ENCODE data around the gene NCAM2.

NCAM2 gene

DNA sequence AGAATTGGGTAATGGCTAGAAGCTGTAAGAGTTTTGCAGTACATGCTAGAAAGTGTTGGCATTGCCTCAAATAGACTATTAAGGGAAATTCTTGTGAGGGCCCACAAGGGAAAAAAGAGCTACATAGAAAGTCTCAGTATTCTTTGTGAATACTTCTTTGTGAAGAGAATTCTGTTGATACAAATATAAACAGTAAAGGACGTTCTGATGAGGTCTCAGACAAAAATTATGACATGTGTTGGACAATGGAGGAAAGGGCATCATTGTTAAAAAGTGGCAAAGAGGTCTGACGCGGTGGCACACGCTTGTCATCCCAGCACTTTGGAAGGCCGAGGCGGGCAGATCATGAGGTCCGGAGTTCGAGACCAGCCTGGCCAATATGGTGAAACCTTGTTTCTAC lies 458.9 kb downstream of the NCAM2 start (continued):
- TF ChIP-seq ZNF16 (tag by site-specific recombination; IDR thresholded peaks at IDR 0.05; ENCODE audit: low read depth): no peak

DNA sequence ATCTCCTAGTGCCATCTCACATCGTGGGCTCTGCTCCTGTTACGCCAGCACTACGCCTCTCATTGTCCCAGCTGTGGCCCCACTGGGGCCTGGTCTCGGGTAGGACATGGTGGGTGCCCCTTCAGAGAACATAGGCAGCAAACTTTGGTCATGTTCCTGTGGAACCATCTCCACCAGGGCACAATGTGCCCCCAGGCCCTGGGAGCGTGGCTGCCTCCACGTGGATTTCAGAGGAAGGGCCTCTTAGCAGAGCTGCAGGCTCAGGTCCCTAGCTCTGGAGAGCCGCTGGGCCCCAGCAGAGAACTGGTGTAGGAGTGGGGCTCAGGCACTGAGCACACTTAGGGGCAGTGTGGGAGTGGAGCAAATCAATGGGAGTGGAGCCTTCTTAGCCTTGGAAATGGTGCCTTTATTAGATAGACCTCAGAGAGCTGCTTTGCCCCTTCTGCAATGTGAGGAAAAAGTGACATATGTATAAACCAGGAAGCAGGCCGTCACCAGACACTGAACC lies 460.0 kb downstream of the NCAM2 start:
- no peaks in the 10 kb centered on the region for H3K9me3 ChIP-seq (ENCODE audit: control insufficient read depth, insufficient read depth, low read depth, low read length)
- ChIA-PET CTCF (interaction anchor here (0.8 kb wide), 1 partner anchor 19 kb away, joined by 5 read pairs; no protein-coding TSS in a partner anchor), POLR2A (no interaction called here)
- no peaks in the 10 kb centered on the region for H3K36me3 ChIP-seq (ENCODE audit: control insufficient read depth in 2 of 2, insufficient read depth in 1 of 2, low read length in 2 of 2)
- no peak overlapping the region for H3K4me3 ChIP-seq (ENCODE audit: low read depth, low read length)
- no peak for TF ChIP-seq ZNF366 (tag by site-specific recombination; conservative IDR thresholded peaks at IDR 0.05)
- TF ChIP-seq, protein P1, sequence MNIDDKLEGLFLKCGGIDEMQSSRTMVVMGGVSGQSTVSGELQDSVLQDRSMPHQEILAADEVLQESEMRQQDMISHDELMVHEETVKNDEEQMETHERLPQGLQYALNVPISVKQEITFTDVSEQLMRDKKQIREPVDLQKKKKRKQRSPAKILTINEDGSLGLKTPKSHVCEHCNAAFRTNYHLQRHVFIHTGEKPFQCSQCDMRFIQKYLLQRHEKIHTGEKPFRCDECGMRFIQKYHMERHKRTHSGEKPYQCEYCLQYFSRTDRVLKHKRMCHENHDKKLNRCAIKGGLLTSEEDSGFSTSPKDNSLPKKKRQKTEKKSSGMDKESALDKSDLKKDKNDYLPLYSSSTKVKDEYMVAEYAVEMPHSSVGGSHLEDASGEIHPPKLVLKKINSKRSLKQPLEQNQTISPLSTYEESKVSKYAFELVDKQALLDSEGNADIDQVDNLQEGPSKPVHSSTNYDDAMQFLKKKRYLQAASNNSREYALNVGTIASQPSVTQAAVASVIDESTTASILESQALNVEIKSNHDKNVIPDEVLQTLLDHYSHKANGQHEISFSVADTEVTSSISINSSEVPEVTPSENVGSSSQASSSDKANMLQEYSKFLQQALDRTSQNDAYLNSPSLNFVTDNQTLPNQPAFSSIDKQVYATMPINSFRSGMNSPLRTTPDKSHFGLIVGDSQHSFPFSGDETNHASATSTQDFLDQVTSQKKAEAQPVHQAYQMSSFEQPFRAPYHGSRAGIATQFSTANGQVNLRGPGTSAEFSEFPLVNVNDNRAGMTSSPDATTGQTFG (tag by site-specific recombination; IDR thresholded peaks at IDR 0.05; ENCODE audit: borderline replicate concordance): no peak
- no peak for TF ChIP-seq ZNF16 (tag by site-specific recombination; IDR thresholded peaks at IDR 0.05; ENCODE audit: low read depth)
- TF ChIP-seq, protein P2, sequence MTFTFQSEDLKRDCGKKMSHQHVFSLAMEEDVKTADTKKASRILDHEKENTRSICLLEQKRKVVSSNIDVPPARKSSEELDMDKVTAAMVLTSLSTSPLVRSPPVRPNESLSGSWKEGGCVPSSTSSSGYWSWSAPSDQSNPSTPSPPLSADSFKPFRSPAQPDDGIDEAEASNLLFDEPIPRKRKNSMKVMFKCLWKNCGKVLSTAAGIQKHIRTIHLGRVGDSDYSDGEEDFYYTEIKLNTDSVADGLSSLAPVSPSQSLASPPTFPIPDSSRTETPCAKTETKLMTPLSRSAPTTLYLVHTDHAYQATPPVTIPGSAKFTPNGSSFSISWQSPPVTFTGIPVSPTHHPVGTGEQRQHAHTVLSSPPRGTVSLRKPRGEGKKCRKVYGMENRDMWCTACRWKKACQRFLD (tag by site-specific recombination; IDR thresholded peaks at IDR 0.05): no peak
- TF ChIP-seq MYNN (tag by site-specific recombination; IDR thresholded peaks at IDR 0.05; ENCODE audit: borderline replicate concordance): no peak
- no peak for TF ChIP-seq ZNF514 (tag by site-specific recombination; IDR thresholded peaks at IDR 0.05)
- no peak for TF ChIP-seq ZNF473 (tag by site-specific recombination; IDR thresholded peaks at IDR 0.05)
- no peak for TF ChIP-seq ZFP41 (tag by site-specific recombination; IDR thresholded peaks at IDR 0.05; ENCODE audit: borderline replicate concordance)
- no peak for TF ChIP-seq ZFP69B (tag by site-specific recombination; IDR thresholded peaks at IDR 0.05)
- TF ChIP-seq ZFP3 (tag by site-specific recombination; IDR thresholded peaks at IDR 0.05; ENCODE audit: low read depth): no peak
- TF ChIP-seq OVOL3 (tag by site-specific recombination; IDR thresholded peaks at IDR 0.05): no peak
- TF ChIP-seq ZNF660 (tag by site-specific recombination; IDR thresholded peaks at IDR 0.05): no peak
- TF ChIP-seq ZBTB48 (tag by site-specific recombination; IDR thresholded peaks at IDR 0.05): no peak
- no peak for TF ChIP-seq HOXC10 (CRISPR knock-in tag; IDR thresholded peaks at IDR 0.05)
- no peak for TF ChIP-seq ZNF629 (tag by site-specific recombination; IDR thresholded peaks at IDR 0.05)
- TF ChIP-seq, protein P3, sequence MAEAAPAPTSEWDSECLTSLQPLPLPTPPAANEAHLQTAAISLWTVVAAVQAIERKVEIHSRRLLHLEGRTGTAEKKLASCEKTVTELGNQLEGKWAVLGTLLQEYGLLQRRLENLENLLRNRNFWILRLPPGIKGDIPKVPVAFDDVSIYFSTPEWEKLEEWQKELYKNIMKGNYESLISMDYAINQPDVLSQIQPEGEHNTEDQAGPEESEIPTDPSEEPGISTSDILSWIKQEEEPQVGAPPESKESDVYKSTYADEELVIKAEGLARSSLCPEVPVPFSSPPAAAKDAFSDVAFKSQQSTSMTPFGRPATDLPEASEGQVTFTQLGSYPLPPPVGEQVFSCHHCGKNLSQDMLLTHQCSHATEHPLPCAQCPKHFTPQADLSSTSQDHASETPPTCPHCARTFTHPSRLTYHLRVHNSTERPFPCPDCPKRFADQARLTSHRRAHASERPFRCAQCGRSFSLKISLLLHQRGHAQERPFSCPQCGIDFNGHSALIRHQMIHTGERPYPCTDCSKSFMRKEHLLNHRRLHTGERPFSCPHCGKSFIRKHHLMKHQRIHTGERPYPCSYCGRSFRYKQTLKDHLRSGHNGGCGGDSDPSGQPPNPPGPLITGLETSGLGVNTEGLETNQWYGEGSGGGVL (tag by site-specific recombination; IDR thresholded peaks at IDR 0.05): no peak
- TF ChIP-seq ZNF596 (tag by site-specific recombination; IDR thresholded peaks at IDR 0.05): no peak
- no peak overlapping the region for H3K27ac ChIP-seq (ENCODE audit: extremely low read depth, low read depth, low read length)
- no peaks in the 10 kb centered on the region for H3K4me1 ChIP-seq (ENCODE audit: control insufficient read depth, insufficient read depth, low read length)

DNA sequence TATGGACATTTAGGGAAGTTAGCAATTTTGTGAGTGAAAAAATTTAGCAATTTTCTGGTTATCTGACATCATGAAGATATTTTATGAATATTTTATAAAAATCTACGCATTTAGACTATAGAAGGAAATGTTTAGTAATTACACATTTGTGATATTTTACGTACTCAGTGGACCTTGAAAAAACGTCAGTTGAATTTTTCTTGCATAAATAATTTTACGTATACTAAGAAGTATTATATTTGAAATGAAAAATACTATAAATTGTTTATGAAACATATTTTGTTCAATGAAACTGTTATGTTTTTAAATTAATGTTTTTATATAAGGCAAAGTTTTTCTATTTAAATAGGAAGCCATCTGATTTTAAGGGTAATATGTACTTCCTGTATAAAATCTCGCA lies 462.8 kb downstream of the NCAM2 start:
- ChIA-PET CTCF (no interaction called here), POLR2A (no interaction called here)
- H3K27ac ChIP-seq (ENCODE audit: extremely low read depth, low read depth, low read length): no peak overlapping the region
- H3K9me3 ChIP-seq (ENCODE audit: control insufficient read depth, insufficient read depth, low read depth, low read length): no peaks in the 10 kb centered on the region
- no peaks in the 10 kb centered on the region for H3K4me1 ChIP-seq (ENCODE audit: control insufficient read depth, insufficient read depth, low read length)
- H3K36me3 ChIP-seq (ENCODE audit: control insufficient read depth in 2 of 2, insufficient read depth in 1 of 2, low read length in 2 of 2): no peaks in the 10 kb centered on the region
- H3K4me3 ChIP-seq (ENCODE audit: low read depth, low read length): no peak overlapping the region
- no peak for TF ChIP-seq ZNF776 (tag by site-specific recombination; IDR thresholded peaks at IDR 0.05; ENCODE audit: borderline replicate concordance)
- no peak for TF ChIP-seq ZNF132 (tag by site-specific recombination; IDR thresholded peaks at IDR 0.05; ENCODE audit: borderline replicate concordance)
- TF ChIP-seq, protein P4, sequence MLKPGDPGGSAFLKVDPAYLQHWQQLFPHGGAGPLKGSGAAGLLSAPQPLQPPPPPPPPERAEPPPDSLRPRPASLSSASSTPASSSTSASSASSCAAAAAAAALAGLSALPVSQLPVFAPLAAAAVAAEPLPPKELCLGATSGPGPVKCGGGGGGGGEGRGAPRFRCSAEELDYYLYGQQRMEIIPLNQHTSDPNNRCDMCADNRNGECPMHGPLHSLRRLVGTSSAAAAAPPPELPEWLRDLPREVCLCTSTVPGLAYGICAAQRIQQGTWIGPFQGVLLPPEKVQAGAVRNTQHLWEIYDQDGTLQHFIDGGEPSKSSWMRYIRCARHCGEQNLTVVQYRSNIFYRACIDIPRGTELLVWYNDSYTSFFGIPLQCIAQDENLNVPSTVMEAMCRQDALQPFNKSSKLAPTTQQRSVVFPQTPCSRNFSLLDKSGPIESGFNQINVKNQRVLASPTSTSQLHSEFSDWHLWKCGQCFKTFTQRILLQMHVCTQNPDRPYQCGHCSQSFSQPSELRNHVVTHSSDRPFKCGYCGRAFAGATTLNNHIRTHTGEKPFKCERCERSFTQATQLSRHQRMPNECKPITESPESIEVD (tag by site-specific recombination; IDR thresholded peaks at IDR 0.05): no peak
- TF ChIP-seq ZBTB7A (tag by site-specific recombination; IDR thresholded peaks at IDR 0.05; ENCODE audit: low read depth): no peak
- TF ChIP-seq, protein P5, sequence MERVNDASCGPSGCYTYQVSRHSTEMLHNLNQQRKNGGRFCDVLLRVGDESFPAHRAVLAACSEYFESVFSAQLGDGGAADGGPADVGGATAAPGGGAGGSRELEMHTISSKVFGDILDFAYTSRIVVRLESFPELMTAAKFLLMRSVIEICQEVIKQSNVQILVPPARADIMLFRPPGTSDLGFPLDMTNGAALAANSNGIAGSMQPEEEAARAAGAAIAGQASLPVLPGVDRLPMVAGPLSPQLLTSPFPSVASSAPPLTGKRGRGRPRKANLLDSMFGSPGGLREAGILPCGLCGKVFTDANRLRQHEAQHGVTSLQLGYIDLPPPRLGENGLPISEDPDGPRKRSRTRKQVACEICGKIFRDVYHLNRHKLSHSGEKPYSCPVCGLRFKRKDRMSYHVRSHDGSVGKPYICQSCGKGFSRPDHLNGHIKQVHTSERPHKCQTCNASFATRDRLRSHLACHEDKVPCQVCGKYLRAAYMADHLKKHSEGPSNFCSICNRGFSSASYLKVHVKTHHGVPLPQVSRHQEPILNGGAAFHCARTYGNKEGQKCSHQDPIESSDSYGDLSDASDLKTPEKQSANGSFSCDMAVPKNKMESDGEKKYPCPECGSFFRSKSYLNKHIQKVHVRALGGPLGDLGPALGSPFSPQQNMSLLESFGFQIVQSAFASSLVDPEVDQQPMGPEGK (tag by site-specific recombination; IDR thresholded peaks at IDR 0.05): no peak
- no peak for TF ChIP-seq ZNF426 (tag by site-specific recombination; IDR thresholded peaks at IDR 0.05)
- no peak for TF ChIP-seq ZNF664 (tag by site-specific recombination; IDR thresholded peaks at IDR 0.05)
- TF ChIP-seq YY2 (tag by site-specific recombination; IDR thresholded peaks at IDR 0.05): no peak
- no peak for TF ChIP-seq ZNF169 (tag by site-specific recombination; IDR thresholded peaks at IDR 0.05)
